GM19438 (cell line): ENCODE data around the gene UBE2E2.
"Not testable (repeated sequence)": the region's sequence is repeated elsewhere in the genome, so short reads cannot be mapped to it uniquely, and the experiment has no call there.

ENCODE experiments used
- ATAC-seq: cut with Tn5 transposase; IDR thresholded peaks from one replicate; pipeline ENCODE4 v1.9.1; 2021; ENCODE audit warnings: low read depth; ENCODE audit not compliant: unreplicated experiment

UBE2E2 gene

DNA sequence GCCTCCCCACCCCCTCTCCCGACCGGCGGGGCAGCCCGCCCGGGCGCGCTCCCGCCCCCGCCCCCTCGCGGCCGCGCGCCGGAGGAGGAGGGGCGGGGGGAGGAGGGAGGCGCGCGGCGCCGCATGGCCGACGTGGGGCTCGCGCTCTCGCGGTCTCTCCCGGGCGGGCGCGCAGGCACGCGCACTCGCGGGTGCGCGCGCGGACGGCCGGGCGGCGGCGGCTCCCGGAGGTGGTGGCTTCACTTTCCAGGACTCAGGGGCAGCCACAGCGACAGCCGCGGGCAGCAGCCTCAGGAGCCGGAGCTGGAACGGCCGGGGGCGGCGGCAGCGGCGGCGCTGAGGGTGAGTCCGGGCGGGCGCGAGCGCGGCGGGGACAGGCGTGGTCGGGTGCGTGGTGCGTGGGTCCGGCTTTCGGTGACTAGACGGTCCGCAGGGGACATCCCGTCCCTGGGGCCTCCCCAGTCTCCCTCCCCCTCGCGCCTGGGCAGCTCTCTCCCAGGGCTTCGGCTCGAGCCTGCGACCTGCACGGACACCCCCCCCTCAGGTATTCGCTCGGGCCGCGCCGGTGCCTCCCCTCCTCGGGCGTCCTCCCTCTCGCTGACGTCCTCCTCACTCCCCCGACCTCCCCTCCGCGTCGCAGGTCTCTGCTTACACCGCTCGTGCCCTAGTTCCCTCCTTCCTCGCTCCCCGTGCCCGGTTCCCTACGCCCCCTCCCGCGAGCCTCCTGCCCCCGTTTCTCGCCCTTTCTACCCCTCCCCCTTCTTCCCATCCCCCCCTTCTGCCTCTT, at the start of gene UBE2E2:
TSS of gene UBE2E2 (plus strand) at position 407 of the 787 bp plus-strand sequence.
- ATAC-seq: peak; percentile 60

DNA sequence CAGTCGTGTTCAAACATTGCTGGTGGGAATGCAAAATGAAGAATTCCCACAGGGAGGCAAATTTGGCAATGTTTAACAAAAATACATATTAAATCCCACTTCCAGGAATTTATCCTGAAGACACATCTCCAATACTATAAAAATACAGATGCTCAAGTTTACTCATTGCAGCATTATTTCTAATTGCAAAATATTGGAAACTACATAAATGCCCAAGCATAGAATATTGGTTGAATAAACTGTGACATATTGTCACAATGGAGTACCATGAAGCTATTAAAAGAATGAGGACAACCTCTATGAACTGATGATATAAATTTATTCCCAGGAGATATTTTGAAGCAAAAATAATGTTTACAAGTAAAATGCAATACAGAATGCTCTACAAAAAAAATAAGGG, 49.7 kb upstream of the UBE2E2 start:
- ATAC-seq: no peak

DNA sequence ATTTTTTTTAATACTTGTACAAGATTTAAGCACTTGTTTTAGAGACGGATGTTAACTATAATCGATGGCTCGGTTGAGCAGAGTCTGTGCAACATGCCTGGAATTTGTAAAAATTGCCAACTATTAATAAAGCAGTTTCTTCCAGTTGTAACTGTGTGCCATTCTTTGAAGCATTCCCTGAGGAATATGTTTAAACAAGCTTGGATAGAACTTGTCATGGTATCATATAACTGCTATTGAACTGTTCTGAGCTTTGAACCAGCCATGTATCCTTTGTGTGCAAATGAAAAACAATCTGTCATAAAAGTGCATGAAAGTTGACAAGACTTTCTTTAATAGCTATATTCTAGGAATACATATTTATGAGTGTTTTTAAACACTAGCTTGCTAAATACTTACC, 45.8 kb upstream of the UBE2E2 start:
- no peak for ATAC-seq

DNA sequence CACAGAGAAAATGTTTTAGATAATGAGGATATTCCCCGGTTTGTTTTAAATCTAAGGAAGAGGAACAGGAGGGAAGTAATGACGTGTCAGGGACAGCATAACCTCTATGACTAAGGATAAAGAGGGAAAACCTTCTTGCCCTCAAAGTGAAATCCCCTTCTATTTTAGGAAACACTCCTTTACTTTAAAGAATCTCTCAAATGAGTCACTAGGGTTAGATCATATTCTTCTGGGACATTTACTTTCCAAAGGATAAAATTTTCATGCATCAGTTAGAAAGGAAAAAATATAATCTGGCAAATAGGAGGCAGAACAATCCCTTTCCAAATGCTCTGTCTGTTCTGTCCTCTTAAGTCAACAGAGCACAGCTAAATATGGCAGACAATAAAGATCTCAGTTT, 43.2 kb upstream of the UBE2E2 start:
- no peak for ATAC-seq

DNA sequence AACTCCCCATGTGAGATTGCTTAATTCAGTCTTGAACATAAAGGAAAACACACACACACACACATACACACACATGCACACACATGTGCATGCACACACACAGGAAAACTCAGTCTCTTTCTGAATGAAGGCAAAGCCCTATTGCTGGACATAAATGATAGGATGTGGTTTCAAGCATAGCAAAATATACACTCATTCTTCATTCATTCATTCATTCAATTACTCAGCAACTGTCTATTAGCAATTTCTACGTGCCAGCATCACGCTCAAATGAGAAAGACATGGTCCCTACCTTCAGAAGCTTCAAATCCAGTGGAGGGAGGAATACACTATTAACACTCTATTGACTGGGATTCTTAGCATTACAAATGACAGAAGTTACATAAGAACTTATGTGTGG, 41.8 kb upstream of the UBE2E2 start:
- ATAC-seq: no peak

DNA sequence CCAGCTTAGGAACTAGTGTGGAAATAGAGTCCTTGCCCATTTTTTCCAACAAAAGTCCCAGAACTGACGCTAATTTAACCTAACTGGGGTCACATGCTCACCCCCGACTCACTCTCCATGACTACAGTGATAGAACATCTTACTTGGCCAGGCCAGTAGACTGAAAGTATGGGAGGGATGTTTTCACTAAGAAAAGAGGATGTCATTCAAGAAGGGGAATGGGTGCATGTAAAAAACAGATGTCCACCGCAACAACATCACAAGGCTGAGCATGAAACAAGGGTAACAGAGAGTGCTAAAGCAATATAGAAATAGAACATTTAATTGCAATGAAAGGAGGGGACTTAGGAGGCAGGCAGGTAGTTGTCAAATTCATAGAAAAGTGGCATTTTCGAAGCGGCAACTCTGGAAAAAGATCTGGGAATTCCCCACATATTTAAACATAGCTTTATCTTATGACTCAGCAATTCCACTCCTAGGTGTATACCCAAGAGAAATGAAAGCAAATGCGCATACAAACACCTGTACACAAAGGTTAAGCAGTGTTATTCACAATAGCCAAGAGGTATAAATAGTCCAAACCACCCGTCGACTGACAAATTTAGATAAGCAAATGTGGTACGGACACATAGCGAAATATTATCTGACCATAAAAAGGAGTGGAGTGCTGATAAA, 41.1 kb upstream of the UBE2E2 start:
- peak; percentile 41 for ATAC-seq

DNA sequence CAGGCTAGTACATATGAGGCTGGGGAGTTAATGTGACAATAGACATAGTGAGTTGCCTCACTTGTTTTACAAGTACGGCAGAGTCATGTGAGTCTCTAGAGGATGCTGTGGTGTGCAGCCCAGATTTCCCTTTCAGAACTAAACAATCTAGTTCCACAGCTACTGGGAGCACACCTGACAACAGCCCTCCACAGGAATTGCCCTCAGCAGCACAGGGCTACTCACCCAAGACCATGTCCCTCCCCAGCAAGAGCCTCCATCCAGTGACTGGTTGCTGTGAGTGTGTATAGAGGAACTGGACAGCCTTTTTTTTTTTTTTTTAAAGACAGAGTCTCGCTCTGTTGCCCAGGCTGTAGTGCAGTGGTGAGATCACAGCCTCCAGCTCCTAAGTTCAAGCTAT, 40.2 kb upstream of the UBE2E2 start:
- ATAC-seq: peak; percentile 66

DNA sequence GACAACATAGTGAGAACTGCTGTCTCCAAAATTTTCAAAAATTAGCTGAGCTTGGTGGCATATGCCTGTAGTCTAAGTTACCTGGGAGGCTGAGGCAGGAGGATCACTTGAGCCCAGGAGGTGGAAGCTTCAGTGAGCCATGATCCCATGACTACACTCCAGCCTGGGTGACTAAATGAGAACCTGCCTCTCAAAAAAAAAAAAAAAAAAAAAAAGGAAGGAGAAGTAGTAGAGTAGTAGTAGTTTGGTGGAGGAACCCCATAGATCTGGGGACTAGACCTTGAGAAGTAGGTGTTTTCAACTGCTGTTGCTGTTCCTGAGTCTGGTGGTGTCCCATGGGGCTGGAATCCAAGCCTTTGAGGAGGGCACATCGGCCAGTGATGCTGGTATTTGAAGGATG, 38.4 kb upstream of the UBE2E2 start:
- ATAC-seq: no peak

DNA sequence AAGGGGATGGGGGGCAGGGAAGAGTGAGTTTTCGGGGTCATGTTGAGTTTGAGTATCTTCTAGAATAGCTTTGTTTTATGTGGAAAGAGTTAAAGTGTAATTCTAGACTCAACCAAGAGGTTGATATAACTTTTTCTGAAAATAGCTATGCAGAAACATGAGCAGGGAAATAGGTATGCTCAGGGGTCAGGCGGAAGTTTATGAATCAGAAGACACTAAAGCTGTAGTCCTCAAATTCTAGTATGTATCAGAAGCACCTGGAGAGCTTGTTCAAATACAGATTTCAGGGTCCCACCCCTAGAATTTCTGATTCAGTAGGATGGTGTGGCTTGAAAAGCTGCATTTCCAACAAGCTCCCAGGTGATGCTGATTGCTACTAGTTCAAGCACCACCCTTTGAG, 37.6 kb upstream of the UBE2E2 start:
- ATAC-seq: no peak

DNA sequence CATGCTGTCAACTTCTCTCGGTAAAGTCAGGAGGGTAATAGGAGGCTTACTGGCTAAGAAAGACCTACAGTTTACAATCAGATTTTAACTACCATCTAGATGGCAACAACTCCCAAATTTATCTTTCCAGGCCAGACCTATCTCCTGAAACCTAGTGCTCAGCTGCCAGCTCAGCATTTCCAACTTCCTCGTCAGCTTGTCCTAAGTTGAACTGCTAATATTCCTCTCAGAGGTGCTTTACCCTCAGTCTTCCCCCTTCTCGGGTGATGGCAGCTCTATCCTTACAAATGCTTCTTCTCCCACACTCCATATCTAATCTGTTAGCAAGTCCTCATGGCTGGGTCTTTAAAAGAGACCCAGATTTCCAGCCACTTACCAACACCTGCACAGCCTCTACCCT, 36.9 kb upstream of the UBE2E2 start:
- no peak for ATAC-seq

DNA sequence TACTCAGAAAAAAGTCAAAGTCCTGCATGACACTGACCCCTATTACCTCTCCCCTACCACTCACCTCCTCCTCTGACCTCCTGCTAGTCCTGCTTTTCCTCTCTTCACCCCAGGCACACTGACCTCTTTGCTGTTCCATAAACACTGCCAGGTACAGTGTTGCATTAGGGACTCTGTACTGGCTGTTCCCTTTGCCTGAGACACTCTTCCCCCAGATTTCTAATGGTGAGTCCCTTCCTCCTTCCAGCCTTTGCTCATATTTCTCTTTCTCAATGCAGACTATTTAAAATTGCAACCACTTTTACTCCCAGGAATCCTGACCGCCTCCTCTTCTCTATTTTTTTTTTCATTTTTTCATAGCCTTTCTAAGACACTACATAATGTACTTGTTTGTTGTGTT, 36.3 kb upstream of the UBE2E2 start:
- ATAC-seq: no peak

DNA sequence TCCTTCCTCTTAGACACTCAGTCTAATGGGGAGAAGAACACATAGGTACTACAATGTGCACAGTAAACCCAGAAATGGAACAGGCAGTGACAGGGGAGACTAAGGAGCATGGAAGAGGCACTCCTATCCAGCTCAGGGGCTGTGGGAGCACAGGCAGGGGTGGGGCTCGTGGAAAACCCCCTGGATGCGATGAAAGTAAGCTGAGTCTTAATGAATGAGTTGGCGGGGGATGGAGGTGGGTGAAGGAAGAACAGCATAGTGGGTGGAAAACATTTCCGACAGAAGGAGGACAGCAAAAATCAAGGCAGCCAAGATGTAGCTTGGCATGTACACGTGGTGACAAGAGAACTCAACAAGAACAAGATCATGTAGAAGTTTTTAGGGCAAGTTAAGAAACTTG, 33.6 kb upstream of the UBE2E2 start:
- ATAC-seq: no peak

DNA sequence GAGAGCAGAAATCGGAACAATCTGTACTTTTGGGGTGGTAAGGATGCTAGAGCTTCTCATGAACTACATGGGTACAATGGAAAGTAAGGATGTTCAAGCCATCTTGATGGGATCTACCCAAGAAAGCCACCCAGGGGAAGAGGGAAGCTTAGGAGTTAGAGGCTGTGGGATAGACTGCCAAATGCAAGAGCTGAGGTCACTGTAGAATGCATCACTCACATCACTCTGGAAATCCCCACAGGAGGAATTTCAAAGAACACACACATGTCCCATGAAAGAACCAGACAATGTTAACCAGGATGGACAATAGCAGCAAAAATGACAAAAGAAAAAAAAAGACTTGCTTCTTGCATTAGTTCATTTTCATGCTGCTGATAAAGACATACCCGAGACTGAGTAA, 32.8 kb upstream of the UBE2E2 start:
- ATAC-seq: no peak

DNA sequence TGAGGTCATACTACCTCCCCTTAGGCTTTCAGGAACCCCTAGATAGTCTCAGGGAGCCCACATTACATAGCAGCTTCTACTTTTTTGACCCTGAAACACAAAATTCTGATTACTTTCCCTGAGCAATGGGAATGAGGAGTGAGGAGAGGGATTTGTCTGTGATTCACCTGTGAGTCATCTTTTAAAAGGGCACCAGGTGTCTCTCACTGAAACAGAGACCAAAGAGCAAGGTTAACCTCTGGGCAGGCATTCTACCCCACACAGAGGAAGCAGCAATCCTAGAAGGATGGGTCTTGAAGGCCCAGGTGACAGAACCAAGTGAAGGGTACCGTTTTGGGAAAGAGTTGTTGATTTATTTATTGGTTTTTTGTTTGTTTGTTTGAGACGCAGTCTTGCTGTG, 31.1 kb upstream of the UBE2E2 start:
- no peak for ATAC-seq

DNA sequence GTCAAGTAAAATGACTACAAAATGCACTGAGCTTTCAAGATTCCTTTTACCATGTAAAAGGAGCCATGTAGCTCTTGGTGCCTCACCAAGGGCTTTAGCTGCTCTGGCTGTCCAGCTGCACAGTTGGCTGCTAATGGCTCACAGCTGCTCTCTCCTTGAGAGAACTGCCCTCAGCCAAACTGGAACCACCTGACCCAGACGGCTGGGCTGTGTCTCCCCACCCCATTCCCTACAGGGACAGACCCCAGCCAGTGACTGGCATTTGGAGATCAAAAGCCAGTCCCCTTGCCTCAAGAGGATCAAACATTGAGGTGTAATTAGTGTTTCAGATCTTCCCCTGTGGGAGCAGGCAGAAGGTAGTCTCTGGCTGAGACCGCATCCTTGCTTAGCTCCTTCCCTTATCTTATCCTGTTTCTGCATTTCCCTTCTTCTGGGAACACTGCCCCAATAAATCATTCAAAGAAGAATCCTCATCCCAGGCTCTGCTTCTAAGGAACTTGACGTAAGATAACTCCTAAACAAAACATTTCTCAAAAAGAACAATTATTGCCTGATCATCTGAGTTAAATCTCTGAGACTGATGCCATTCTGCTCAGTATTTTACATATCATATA, 28.6 kb upstream of the UBE2E2 start:
- no peak for ATAC-seq

DNA sequence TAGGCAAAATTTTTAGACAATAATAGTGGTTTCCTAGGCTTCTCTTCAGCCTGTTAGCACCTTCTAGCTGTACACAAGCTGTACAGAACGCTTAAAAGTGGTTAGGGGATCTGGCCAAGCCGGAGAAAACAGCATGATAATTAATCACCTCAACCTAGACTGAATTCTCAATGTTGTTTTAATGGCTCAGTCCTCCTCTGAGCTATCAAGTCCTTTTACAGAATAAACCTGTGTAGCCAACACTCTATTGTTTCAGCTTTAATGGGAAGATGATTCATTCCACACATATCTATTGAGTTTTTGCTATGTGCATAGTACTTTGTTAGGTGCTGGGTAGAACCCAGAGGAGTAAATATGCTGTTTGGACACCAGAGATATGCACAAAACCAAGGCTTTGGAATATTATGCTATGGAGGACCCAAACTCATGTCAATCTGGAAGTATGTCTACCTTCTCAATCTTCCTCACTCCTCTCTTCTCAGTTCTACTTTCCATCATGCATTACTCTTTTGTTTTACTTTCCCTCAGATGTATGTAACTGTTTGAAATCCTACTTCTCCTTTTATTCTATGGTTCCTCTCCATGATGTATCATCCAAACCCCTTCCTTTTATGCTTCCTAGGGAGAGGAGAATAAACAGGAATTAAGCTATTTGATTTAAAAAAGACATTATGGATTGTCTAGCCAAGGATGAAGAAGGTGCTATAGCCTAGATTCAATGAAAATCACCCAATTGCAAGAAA, 27.6 kb upstream of the UBE2E2 start:
- ATAC-seq: no peak

DNA sequence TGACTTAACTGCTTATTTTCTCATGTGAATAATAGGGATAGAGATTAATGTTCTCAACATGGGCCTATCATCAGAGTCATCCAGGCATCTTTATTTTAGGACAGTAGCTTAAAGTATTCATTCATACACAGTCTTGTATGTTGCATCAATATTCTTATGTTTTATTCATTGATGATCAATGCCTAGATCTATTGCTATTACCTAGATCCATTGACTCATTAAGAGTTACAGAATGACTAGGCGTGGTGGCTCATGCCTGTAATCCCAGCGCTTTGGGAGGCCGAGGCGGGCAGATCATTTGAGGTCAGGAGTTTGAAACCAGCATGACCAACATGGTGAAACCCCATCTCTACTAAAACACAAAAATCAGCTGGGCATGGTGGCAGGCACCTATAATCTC, 26.3 kb upstream of the UBE2E2 start:
- not testable (repeated sequence) for ATAC-seq

DNA sequence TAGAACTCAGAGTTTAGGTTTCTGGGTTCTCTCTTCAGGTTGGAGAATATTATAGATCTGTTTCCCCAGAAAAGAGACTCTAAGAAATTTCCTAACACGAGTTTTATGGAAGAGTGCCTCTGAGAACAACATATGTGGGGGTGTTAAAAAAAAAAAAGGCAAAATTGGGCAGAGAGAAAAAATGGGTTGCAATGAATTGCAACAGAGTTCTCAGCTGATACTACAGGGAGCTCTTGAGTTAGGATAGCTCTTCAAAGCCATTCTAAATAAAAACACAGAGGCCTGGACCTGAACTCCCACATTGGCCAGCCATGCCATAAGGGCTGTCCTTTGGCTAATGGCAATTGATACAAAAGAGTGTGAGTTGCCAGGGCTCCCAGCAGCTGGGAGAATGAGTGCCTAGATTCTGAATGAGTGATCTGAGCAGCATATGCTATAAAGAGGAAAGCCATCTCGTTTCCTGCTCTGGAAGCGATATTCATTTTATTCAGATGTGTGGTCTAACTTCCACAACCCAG, 20.1 kb upstream of the UBE2E2 start:
- ATAC-seq: no peak

DNA sequence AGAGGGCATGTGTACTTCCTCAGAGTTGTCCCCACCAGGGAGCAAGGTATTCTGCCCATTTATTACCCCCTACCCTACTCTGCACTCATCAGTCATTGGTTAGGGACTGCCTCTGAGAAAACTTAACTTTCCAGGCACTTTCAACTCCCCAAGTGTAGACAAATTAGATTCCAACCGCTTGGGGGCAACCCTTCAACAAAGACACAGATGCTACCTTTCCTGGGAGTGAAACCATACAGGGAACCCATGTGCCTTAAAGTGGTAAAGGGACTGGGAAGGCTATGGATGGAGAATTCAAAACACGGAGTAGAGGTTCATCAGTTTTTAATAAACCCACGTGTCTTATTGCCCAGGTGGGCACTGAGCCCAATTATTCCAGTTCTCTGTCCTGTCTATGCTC, 19.4 kb upstream of the UBE2E2 start:
- ATAC-seq: no peak

DNA sequence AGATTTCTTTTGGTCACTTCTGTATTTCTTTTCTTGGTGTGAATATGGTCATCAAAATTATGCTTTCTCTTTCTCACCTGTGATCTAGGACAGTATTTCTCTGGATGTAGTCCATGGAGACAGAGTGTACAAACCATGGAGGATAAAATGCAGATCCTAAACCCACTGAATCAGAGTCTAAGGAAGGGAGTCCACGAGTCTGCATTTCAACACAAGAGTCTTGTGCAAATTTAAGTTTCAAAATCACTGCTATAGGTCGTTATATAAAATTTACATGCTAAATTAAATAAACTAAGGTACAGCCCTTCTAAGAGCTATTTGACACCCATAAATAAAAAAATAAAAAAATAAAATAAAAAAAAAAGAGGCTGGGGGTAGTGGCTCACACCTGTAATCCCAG, 17.3 kb upstream of the UBE2E2 start:
- no peak for ATAC-seq

DNA sequence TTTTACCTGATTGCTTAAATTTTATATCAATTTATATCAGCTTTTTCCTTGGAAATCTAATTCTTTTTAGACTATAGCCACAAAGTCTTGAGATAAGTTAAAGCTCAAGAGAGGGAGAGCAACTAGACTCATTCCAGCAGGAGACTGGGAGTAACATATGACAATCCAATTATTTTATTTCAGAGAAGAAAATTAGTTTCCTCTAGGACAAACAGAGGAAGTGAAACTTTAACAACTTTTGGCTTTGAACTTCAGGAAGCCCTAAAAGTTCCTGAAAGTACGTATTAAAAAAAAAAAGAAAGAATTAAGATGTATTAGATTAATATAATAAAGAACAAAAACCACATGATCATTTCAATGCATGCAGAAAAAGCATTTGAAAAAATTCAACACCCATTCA, 13.9 kb upstream of the UBE2E2 start:
- no peak for ATAC-seq
